Pons (tissue), 1 donor: ENCODE data around the gene NDST1.
"Not testable (repeated sequence)": the region's sequence is repeated elsewhere in the genome, so short reads cannot be mapped to it uniquely, and the experiment has no call there.

Experiments
- DNase-seq: peaks from one replicate; pipeline ENCODE4 v3.0.0-alpha.2; 2016; ENCODE audit warnings: low spot score

NDST1 gene

GRCh38 chr5:150507474-150508276, at the start of gene NDST1:
TSS of gene NDST1 (plus strand) at chr5:150508131. CDS start at chr5:150521255, 13,124 bp downstream.
- no peak for DNase-seq

DNA sequence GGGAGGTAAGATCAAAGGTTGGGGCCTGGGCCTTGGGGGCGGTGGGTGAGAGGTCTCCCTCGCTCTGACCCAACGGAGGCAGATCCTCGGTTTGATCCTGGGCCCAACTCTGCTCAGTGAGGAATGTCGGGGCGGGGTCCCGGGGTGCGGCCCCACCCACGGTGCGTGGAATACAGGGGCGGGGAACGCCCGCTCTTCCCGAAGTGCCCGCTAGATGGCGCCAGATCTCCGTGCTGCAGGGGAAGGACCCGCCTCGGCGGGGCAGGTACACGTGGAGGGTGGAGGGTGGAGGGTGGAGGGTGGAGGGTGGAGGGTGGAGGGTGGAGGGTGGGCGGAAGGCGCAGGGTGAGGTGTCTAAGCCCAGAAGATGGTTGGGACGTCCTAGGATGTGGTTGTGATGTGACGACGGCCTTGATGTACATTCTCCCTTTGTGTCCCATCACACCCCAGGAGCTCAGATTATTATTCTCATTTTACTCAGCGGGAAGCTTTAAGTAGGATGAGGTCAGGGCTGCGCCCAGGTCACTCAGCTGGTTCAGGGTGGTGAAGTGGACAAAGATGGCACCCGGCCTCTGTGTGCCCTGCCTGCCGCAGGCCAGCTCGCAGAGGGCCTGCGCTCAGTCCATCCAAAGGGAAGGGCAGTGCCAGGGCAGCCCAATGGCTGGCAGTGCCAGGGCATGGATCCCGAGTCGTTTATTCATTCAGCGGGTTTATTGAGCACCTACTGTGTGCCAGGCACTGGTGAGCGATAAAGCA, 49.0 kb upstream of the NDST1 start:
- DNase-seq = peak; percentile 40

- no peak for DNase-seq
Observed at GRCh38 chr5:150460781-150461180, 47.1 kb upstream of the NDST1 start.

- no peak for DNase-seq
Observed at GRCh38 chr5:150461231-150461630, 46.7 kb upstream of the NDST1 start.

DNA sequence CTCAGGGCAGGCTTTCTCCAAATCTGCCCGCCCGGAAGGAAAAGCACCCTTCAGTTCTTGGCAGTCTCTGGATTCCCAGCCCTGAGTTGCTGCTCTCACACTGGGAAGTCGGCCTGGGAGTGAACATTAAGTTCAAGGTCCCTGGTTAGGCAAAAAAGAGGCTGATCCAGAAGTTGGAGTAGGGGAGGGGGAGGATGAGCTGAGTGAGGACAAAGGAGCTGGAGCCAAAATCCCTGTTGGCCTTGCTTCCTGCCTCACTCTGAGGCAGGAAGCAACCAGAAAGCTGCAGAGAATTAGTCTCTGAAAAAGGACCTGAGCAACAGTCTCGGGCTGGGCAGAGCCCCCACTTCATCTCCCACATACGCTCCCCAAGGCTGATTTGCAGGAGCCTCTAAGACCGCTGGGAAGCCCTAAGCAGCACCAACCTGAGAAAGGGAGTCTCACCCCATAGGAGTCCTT, 43.3 kb upstream of the NDST1 start:
- DNase-seq = peak; percentile 39

DNA sequence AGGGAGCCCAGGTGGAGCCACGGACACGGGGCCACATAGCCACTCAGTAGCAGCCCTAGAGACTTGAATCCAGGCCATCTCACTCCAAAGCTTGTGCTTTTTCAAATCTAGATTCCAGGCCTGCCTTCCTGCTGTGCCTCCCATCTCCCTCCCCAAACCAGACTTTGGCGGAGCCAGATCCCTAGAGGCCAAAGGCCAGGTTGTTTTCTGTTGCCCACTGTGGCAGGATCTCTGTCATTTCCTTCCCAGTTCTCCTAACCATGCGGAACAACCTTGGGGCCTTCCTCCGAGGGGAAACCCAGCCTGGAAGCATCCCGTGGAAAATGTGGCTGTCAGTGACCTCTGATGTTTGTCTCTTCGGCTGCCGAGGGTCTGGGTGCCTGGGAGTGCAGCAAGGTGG, 42.0 kb upstream of the NDST1 start:
- no peak for DNase-seq

- no peak for DNase-seq
Observed at GRCh38 chr5:150468206-150468605, 39.7 kb upstream of the NDST1 start.

DNA sequence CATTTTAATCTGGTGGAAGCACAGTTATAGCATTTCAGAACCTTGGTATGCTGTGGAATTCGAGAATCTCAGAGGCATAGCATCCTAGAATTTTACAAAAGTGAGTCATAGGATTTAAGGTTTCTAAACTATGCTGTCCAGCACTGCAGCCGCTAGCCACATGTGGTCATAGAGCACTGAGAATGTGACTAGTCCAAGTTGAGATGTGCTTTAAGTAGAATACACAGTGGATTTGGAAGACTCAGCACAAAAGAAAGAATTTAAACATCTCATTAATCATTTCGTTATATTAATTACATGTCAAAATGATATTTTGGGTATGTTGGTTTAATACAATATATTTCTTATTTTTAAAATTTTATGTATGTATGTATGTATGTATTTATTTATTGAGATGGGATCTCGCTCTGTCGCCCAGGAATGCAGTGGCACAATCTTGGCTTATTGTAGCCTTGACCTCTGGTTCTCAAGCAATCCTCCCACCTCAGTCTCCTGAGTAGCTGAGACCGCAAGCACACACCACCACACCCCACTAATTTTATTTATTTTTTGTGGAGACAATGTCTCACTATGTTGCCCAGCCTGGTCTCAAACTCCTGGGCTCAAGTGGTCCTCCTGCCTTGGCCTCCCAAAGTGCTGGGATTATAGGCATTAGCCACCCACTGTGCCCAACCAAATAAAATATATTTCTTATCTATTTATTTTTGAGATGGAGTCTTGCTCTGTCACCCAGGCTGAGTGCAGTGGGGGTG, 38.0 kb upstream of the NDST1 start:
- DNase-seq = no peak

DNA sequence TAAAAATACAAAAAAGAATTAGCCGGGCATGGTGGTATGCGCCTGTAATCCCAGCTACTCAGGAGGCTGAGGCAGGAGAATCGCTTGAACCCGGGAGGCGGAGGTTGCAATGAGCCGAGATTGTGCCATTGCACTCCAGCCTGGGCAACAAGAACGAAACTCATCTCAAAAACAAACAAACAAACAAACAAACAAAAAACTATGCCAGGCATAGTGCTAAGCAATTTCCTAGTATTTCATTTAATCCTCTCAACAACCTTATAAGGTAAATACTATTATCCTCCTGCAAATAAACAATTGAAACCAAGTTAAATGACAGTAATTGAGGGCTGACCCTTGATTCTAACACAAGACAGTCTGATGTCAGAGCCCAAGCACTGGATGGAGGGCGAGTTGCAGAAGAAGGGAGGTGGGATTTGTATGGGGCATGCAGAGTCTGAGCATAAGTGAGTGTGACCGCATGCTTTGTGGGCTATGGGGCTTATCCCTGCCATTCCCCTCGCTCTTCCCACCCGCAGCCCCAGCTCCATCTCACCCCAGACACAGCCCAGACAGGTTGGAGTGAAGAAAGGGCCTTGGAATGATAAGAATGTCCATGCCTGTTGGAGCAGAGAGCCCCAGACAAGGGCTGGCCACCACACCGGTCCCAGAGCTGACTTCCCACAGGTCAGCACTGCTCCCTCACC, 34.1 kb upstream of the NDST1 start:
- DNase-seq = no peak

GRCh38 chr5:150476568-150476967, 31.4 kb upstream of the NDST1 start:
- not testable (repeated sequence) for DNase-seq

DNA sequence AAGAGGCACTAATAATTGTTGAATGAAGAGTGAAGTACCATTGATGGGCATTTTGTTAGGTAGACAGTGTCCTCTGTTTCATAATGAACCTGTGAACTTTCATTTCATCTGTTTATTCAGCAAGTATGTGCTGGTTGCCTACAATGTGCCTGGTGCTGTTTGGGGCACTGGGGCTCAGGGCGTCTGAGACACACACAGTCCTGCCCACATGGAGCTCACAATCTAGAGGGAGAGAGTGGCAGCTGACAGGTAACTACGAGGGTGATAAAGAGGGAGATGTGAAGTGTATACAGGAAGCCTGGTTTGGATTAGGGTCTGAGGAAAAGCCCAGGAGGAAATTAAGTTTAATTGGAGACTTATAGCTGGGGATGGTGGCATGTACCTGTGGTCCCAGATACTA, 28.5 kb upstream of the NDST1 start:
- no peak for DNase-seq

GRCh38 chr5:150481708-150481965, 26.3 kb upstream of the NDST1 start:
- DNase-seq = no peak

- no peak for DNase-seq
Observed at GRCh38 chr5:150481972-150482406, 25.9 kb upstream of the NDST1 start.

DNA sequence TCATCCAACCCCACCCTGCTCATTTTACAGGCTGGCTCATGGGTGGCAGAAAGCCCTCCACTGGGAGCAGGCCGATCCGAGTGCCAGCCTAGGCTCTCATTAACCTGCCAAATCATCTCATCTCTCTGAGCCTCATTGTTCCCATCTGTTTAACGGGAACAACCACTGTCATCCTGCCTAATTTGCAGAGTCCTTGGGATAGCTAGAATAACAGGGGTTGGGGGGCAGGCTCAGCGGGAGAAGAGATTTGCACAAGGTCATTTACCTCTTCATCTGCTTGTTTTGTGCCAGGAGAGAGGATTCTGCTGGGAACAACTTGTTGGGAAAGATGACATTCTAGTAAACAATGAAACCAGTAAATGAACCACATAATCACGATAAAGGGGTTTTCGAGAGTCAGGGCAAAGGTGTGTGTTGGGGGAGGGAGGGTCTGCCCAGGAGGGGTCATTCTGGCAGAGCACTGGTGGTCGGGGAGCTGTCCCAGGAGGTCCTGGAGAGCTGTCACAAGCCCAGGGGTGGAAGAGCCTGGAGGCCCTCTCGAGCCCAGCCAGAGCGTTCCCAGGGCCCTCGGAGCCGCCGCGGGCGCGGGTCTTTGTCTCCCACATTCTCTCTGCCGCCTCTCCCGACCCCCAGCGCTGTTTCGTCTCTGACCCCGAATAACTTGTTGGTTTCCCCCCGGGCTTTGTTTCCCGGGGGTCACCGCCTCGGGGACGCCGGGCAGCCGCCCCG, 22.8 kb upstream of the NDST1 start:
- no peak for DNase-seq

DNA sequence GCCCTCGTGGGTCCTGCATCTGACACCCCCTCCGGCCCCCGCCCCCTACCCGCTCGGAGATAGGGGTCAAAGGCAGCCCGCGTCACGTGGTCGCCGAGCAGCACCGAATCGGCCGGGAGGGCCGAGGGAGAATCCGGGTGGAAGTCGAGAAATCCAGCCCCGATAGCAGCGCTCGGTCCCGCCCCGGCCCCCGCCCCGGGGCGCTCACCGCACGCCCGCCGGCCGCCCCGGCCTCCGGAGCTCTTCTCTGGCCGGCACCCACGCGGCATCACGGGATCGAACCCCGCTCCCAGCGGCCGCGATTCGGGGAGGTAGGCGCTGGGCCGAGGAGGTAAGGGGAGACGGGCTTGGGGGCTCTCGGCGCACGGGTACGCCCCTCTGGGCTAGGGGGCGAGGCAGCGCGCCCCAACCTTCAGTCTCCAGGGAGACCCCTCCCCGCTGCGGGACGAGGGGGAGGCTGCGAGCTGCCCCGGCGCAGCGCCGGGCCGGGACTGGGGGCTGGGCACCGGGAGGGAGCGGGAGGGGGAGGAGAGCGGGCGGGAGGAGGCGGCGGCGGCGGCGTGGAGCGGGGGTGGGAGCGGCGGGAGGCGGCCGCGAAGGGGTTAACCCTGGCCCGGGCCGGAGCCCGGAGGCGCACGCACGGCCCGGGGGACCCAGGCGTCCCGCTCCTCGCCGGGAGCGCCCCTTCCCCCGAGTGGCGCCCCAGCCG, 22.1 kb upstream of the NDST1 start:
- DNase-seq = peak; percentile 27

DNA sequence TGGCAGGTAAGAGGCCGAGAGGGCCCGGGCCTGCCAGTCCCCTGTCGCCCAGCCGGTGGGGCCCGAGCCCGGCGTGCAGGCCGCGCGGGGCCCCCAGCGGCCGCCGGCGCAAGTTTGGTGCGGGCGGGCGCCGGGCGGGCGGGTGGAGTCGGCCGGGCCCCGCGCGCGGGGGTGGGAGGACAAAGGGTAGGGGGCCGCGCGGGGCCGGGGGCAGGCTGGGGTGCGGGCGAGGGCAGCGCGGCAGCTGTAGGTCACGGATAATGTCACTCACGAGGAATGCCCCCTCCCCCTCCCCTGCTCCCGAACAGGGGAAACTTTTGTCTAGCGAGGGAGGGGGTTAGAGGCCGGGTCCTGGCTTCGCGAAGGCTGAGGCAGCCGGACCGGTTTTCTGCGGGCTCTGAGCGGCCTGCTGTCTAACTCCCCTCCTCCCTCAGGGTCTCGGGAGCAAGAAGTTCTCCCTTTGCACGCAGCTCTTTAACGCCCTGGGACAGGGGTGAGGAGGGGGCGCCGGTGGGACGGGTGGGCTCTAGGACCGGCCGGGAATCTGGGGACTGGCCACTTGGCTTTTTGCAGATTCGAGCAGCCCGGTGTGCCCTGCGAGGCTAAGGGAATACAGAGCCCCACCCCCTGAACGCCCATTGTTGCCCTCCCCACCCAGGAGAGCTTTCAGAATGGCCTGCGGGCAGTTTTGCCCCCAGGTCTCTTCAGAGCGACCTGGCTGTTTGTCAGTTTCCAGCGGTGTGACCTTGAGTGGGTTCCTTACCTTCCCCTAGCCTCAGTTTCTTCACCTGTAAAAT, 21.3 kb upstream of the NDST1 start:
- peak; percentile 55 for DNase-seq

DNA sequence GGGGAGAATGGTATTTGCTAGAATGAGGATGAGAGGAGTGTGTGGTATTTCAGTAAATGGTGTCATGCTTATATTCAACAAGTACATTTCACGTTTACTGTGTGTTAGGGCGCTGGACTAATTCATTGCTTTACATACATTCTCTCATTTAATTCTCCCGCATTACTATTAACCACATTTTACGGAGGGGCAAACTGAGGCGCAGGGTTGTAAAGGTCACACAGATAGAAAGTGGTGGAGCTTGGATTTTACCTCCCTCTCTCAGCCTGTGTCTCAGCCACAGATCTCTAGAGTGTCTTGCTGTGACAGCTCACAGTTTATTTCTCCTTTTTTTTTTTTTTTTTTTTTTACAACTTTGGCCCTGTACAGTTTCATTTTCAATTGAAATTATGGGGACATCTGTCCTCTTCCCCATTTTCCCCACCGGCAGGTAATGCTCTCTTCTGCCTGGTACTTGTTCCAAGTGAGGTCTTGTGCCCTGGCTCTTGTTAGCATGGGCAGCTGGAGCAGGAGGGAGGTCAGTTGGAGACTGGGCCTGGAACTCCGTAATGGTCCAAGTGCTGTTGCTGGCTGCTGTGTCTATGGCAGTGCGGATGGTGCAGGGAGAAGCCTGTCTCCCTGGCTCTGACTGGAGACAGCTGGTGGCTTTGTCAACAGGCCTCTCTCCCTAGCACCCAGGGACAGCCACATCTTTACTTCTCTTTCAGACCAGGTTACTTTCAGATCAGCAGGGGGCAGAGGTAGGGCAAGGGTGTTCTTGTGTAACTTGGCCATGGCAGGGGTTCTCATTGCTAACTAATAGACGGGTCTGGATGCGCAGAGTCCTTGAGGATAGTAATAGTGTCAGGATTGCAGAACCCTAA, 20.5 kb upstream of the NDST1 start:
- peak; percentile 87 for DNase-seq

GRCh38 chr5:150488519-150489359, 19.2 kb upstream of the NDST1 start:
- peak; percentile 80 for DNase-seq
